Trophoblast cell (in vitro differentiated cells and primary cell): ENCODE data around the gene NDUFC1.

ENCODE experiments used
- DNase-seq, 2 donors: peaks; one replicate each; pipeline ENCODE4 v3.0.0-alpha.2; 2016
- H2AFZ ChIP-seq: 2 replicates; pipeline ENCODE4 v1.6.1; 2013; ENCODE audit warnings: low read length, moderate library complexity, mild to moderate bottlenecking; ENCODE audit not compliant: insufficient read depth, poor library complexity
- H2AK5ac ChIP-seq: 2 replicates; pipeline ENCODE4 v1.6.1; 2013; ENCODE audit warnings: mild to moderate bottlenecking, low read length
- H2BK120ac ChIP-seq: 2 replicates; pipeline ENCODE4 v1.6.1; 2013; ENCODE audit warnings: low read length, mild to moderate bottlenecking, moderate library complexity; ENCODE audit not compliant: insufficient read depth, poor library complexity
- H2BK12ac ChIP-seq: 2 replicates; pipeline ENCODE4 v1.6.1; 2013; ENCODE audit warnings: mild to moderate bottlenecking, low read length, moderate library complexity
- H2BK5ac ChIP-seq: 2 replicates; pipeline ENCODE4 v1.6.1; 2013; ENCODE audit warnings: low read length, low read depth, moderate library complexity, mild to moderate bottlenecking; ENCODE audit not compliant: poor library complexity
- H3K14ac ChIP-seq: 2 replicates; pipeline ENCODE4 v1.6.1; 2013; ENCODE audit warnings: mild to moderate bottlenecking, low read length
- H3K18ac ChIP-seq: 2 replicates; pipeline ENCODE4 v1.6.1; 2013; ENCODE audit warnings: mild to moderate bottlenecking, low read length
- H3K23ac ChIP-seq: 2 replicates; pipeline ENCODE4 v1.6.1; 2013; ENCODE audit warnings: low read length
- H3K27ac ChIP-seq: 2 replicates; pipeline ENCODE4 v1.5.1; 2013; ENCODE audit warnings: low read depth, mild to moderate bottlenecking, inconsistent platforms, low read length, moderate library complexity
- H3K27me3 ChIP-seq: 2 replicates; pipeline ENCODE4 v1.6.1; 2013; ENCODE audit warnings: inconsistent platforms, mild to moderate bottlenecking, low read length, moderate library complexity; ENCODE audit not compliant: insufficient read depth
- H3K36me3 ChIP-seq, 2 experiments: 1 replicate in 1 of 2; 2 replicates in 1 of 2; pipeline ENCODE4 v1.6.1; 2013; ENCODE audit warnings: low read length in 2 of 2, mild to moderate bottlenecking in 2 of 2, moderate library complexity in 1 of 2; ENCODE audit not compliant: insufficient read depth in 2 of 2, control insufficient read depth in 1 of 2
- H3K4ac ChIP-seq: 2 replicates; pipeline ENCODE4 v1.6.1; 2013; ENCODE audit warnings: low read depth, mild to moderate bottlenecking, low read length, moderate library complexity
- H3K4me1 ChIP-seq, 2 experiments: 1 replicate in 1 of 2; 2 replicates in 1 of 2; pipeline ENCODE4 v1.6.1; 2013; ENCODE audit warnings: low read length in 2 of 2, mild to moderate bottlenecking in 2 of 2, moderate library complexity in 1 of 2; ENCODE audit not compliant: insufficient read depth in 2 of 2, control insufficient read depth in 1 of 2
- H3K4me2 ChIP-seq: 2 replicates; pipeline ENCODE4 v1.6.1; 2013; ENCODE audit warnings: inconsistent platforms, mild to moderate bottlenecking, low read length, moderate library complexity
- H3K4me3 ChIP-seq: 2 replicates; pipeline ENCODE4 v1.5.1; 2013; ENCODE audit warnings: mild to moderate bottlenecking, low read depth, low read length, inconsistent platforms
- H3K79me1 ChIP-seq: one replicate; pipeline ENCODE4 v1.6.1; 2013; ENCODE audit warnings: low read length
- H3K79me2 ChIP-seq: 2 replicates; pipeline ENCODE4 v1.6.1; 2013; ENCODE audit warnings: low read length, mild to moderate bottlenecking; ENCODE audit not compliant: control insufficient read depth, insufficient read depth, poor library complexity
- H3K9ac ChIP-seq: 2 replicates; pipeline ENCODE4 v1.6.1; 2013; ENCODE audit warnings: mild to moderate bottlenecking, low read length
- H3K9me3 ChIP-seq: 2 replicates; pipeline ENCODE4 v1.6.1; 2013; ENCODE audit warnings: low read depth, mild to moderate bottlenecking, control low read depth, inconsistent platforms, low read length; ENCODE audit not compliant: insufficient read depth
- H4K12ac ChIP-seq: 2 replicates; pipeline ENCODE4 v1.6.1; 2013; ENCODE audit warnings: low read depth, mild to moderate bottlenecking, low read length, moderate library complexity
- H4K8ac ChIP-seq: 2 replicates; pipeline ENCODE4 v1.6.1; 2013; ENCODE audit warnings: low read depth, mild to moderate bottlenecking, low read length, moderate library complexity
- H4K91ac ChIP-seq: one replicate; pipeline ENCODE4 v1.6.1; 2013; ENCODE audit warnings: low read depth, mild to moderate bottlenecking, low read length, moderate library complexity
- WGBS: extraction: QIAGEN DNeasy Blood & Tissue Kit; methylation state at CpG from one replicate; pipeline ENCODE4 v1.1.7; 2013; ENCODE audit warnings: missing lambda C conversion rate; ENCODE audit not compliant: insufficient read length, insufficient coverage; ENCODE audit errors: extremely low coverage; 5-methylcytosine and 5-hydroxymethylcytosine counted together

NDUFC1 gene

GRCh38 chr4:139286186-139286698 is 16.0 kb downstream of the NDUFC1 start:
- no peak overlapping the region for H3K18ac ChIP-seq
- WGBS = no CpG with 5 or more reads among the region's 7 CpGs

GRCh38 chr4:139282721-139283075 is 19.6 kb downstream of the NDUFC1 start:
- DNase-seq = peak in 1 of 2 donors; percentile 75
- Histone ChIP-seq H2BK12ac (no peak overlapping the region), H2BK5ac (no peak overlapping the region), H2BK120ac (no peak overlapping the region), H3K79me1 (no peaks in the 10 kb centered on the region), H3K27me3 (peaks cover 22% of the 10 kb centered on the region), H3K4me2 (no peak overlapping the region), H4K91ac (no peak overlapping the region), H3K36me3 (no peaks in the 10 kb centered on the region), H3K4ac (no peak overlapping the region), H3K4me3 (no peak overlapping the region), H3K9ac (no peak overlapping the region), H3K4me1 (peaks cover 6 to 12% of the 10 kb centered on the region in 2 experiments), H4K12ac (no peak overlapping the region), H3K79me2 (no peaks in the 10 kb centered on the region), H2AK5ac (no peak overlapping the region), H3K27ac (no peak overlapping the region), H3K14ac (no peak overlapping the region), H4K8ac (no peak overlapping the region), H2AFZ (no peak overlapping the region), H3K23ac (no peak overlapping the region), H3K18ac (no peak overlapping the region), H3K9me3 (peaks cover 1% of the 10 kb centered on the region)

More at GRCh38 chr4:139286186-139286698, 16.0 kb downstream of the NDUFC1 start:
- Histone ChIP-seq H3K23ac (no peak overlapping the region), H3K9me3 (no peaks in the 10 kb centered on the region), H2BK120ac (no peak overlapping the region), H2AK5ac (no peak overlapping the region), H3K79me2 (no peaks in the 10 kb centered on the region), H4K91ac (no peak overlapping the region), H3K4ac (no peak overlapping the region), H2BK12ac (no peak overlapping the region), H3K4me3 (no peak overlapping the region), H3K36me3 (peaks cover 5 to 6% of the 10 kb centered on the region in 2 experiments), H4K8ac (no peak overlapping the region), H3K4me1 (no peaks in the 10 kb centered on the region), H3K9ac (no peak overlapping the region), H3K79me1 (no peaks in the 10 kb centered on the region), H2AFZ (no peak overlapping the region), H3K27me3 (no peaks in the 10 kb centered on the region), H3K27ac (no peak overlapping the region), H4K12ac (no peak overlapping the region), H2BK5ac (no peak overlapping the region), H3K14ac (no peak overlapping the region), H3K4me2 (no peak overlapping the region)
- no peak for DNase-seq

GRCh38 chr4:139282065-139282720 is 20.1 kb downstream of the NDUFC1 start:
- no peak overlapping the region for H2BK12ac ChIP-seq
- H2AFZ ChIP-seq = no peak overlapping the region
- H4K91ac ChIP-seq = no peak overlapping the region
- WGBS = no CpG with 5 or more reads among the region's 7 CpGs
- DNase-seq = peak; percentile 48 to 91
- peaks cover 1% of the 10 kb centered on the region for H3K9me3 ChIP-seq
- no peak overlapping the region for H3K27ac ChIP-seq
- H3K23ac ChIP-seq = no peak overlapping the region
- H2BK120ac ChIP-seq = no peak overlapping the region
- H3K4ac ChIP-seq = no peak overlapping the region
- H3K14ac ChIP-seq = no peak overlapping the region
- H3K9ac ChIP-seq = no peak overlapping the region
- peaks cover 22% of the 10 kb centered on the region for H3K27me3 ChIP-seq
- no peak overlapping the region for H4K12ac ChIP-seq
- H3K4me3 ChIP-seq = no peak overlapping the region
- no peaks in the 10 kb centered on the region for H3K79me1 ChIP-seq
- no peaks in the 10 kb centered on the region for H3K79me2 ChIP-seq
- no peak overlapping the region for H2AK5ac ChIP-seq
- H3K4me1 ChIP-seq = peaks cover 6 to 12% of the 10 kb centered on the region in 2 experiments
- no peak overlapping the region for H4K8ac ChIP-seq
- no peaks in the 10 kb centered on the region for H3K36me3 ChIP-seq
- H3K4me2 ChIP-seq = no peak overlapping the region
- H2BK5ac ChIP-seq = no peak overlapping the region
- no peak overlapping the region for H3K18ac ChIP-seq

- Histone ChIP-seq H2BK5ac (no peak within 1 kb of the TSS), H3K4ac (no peak within 1 kb of the TSS), H2BK120ac (no peak within 1 kb of the TSS), H4K12ac (no peak within 1 kb of the TSS), H3K4me3 (peak within 1 kb of the TSS; percentile 14), H3K9me3 (peaks cover 1% of the 10 kb centered on the region), H2BK12ac (no peak within 1 kb of the TSS), H3K79me2 (no peaks in the 10 kb centered on the region), H4K91ac (no peak within 1 kb of the TSS), H3K4me2 (peak within 1 kb of the TSS; percentile 62), H3K27ac (no peak within 1 kb of the TSS), H3K18ac (no peak within 1 kb of the TSS), H3K79me1 (no peaks in the 10 kb centered on the region), H3K4me1 (peaks cover 6 to 12% of the 10 kb centered on the region in 2 experiments), H2AFZ (peak within 1 kb of the TSS; percentile 59), H4K8ac (no peak within 1 kb of the TSS), H3K9ac (no peak within 1 kb of the TSS), H3K23ac (no peak within 1 kb of the TSS), H3K27me3 (peaks cover 22% of the 10 kb centered on the region), H3K36me3 (no peaks in the 10 kb centered on the region), H2AK5ac (no peak within 1 kb of the TSS), H3K14ac (no peak within 1 kb of the TSS)
- no CpG with 5 or more reads among the region's 51 CpGs for WGBS
- DNase-seq = peak in 1 of 2 donors; percentile 34
Observed at GRCh38 chr4:139279760-139280620, 22.3 kb downstream of the NDUFC1 start, which contains the start of gene MGARP. Gene MGARP (minus strand): TSS chr4:139280225. CDS start chr4:139280158, 67 bp downstream.
